Measurements from ENCODE around the gene BICD1.

- no peak for TF ChIP-seq POLR2AphosphoS5 (IDR thresholded peaks at IDR 0.05)
- TF ChIP-seq, protein P1, sequence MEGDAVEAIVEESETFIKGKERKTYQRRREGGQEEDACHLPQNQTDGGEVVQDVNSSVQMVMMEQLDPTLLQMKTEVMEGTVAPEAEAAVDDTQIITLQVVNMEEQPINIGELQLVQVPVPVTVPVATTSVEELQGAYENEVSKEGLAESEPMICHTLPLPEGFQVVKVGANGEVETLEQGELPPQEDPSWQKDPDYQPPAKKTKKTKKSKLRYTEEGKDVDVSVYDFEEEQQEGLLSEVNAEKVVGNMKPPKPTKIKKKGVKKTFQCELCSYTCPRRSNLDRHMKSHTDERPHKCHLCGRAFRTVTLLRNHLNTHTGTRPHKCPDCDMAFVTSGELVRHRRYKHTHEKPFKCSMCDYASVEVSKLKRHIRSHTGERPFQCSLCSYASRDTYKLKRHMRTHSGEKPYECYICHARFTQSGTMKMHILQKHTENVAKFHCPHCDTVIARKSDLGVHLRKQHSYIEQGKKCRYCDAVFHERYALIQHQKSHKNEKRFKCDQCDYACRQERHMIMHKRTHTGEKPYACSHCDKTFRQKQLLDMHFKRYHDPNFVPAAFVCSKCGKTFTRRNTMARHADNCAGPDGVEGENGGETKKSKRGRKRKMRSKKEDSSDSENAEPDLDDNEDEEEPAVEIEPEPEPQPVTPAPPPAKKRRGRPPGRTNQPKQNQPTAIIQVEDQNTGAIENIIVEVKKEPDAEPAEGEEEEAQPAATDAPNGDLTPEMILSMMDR (IDR thresholded peaks at IDR 0.05 in 8 of 11, conservative IDR thresholded peaks at IDR 0.05 in 3 of 11) = no peak
Measured at GRCh38 chr12:32298917-32299316, 192.3 kb downstream of the BICD1 start.

Measured in spleen (tissue), 7 donors.